ENCODE data around the gene ETV6. TPM values are rescaled to one million over a fixed set of nuclear protein-coding genes. Genes with fewer than 3 reads are reported as not detected.

Gene ETV6
- total and polyA plus RNA-seq, 2 of the 8 experiments (the other 6 are each of a cell fraction or from before 2014, with no cell fraction given): 5.5 to 23.9 TPM

GRCh38 chr12:11688379-11688778 lies 38.9 kb downstream of the ETV6 start:
- H3K18ac ChIP-seq (ENCODE audit: extremely low read depth, low read length): 0 out of 2 replicates have a peak overlapping the region, but pooled peaks have one; percentile 25
- H3K27me3 ChIP-seq (replicated peaks in 1 of 4; ENCODE audit: control insufficient read depth in 3 of 4, extremely low read depth in 1 of 4, insufficient read depth in 3 of 4, low read length in 3 of 4): no peaks in the 10 kb centered on the region
- peak overlapping the region; percentile 63; the same call in 1 of the 2 replicates for H2BK20ac ChIP-seq (ENCODE audit: low read length)
- H3K23ac ChIP-seq (ENCODE audit: insufficient read length): no peak overlapping the region
- no peak overlapping the region for H2BK120ac ChIP-seq (replicated peaks; ENCODE audit: low read depth, low read length)
- no peak overlapping the region for H3K56ac ChIP-seq (replicated peaks; ENCODE audit: insufficient read length, low read depth, low read length)
- no peak overlapping the region for H3K14ac ChIP-seq (ENCODE audit: insufficient read length)
- peaks cover 0 to 5% of the 10 kb centered on the region in 2 experiments for H4K20me1 ChIP-seq (replicated peaks in 1 of 2; ENCODE audit: control insufficient read depth in 1 of 2, insufficient read depth in 2 of 2, low read length in 2 of 2)
- H4K5ac ChIP-seq (ENCODE audit: insufficient read length, low read depth, low read length): no peak overlapping the region
- H4K8ac ChIP-seq (ENCODE audit: extremely low read depth, insufficient read depth, low read length): no peak overlapping the region
- no peak overlapping the region for H2AFZ ChIP-seq (ENCODE audit: low read length)
- no peak for DNase-seq (ENCODE audit: low read depth in 1 of 2, low spot score in 2 of 2)
- no peak overlapping the region for H3K9ac ChIP-seq (replicated peaks in 1 of 4; ENCODE audit: extremely low read depth in 1 of 4, low read depth in 3 of 4, low read length in 3 of 4)
- ChIA-PET CTCF (ENCODE audit: partially characterized antibody) (interaction anchor here (1.0 to 1.8 kb wide), 4 partner anchors 22 to 108 kb away, joined by 3 to 7 read pairs (median 4); no protein-coding TSS in a partner anchor), POLR2A (ENCODE audit: partially characterized antibody) (no interaction called here)
- no peak overlapping the region for H2BK12ac ChIP-seq (ENCODE audit: low read depth, low read length)
- no peak overlapping the region for H3K4me3 ChIP-seq (ENCODE audit: extremely low read depth in 1 of 4, insufficient read depth in 2 of 4, low read depth in 3 of 4, low read length in 4 of 4)
- H3K9me3 ChIP-seq (ENCODE audit: insufficient read depth in 2 of 2, low read depth in 1 of 2, low read length in 1 of 2): no peaks in the 10 kb centered on the region
- peaks cover 0 to 4% (median 1%) of the 10 kb centered on the region in 4 experiments; a peak in 3 of 7 replicates for H3K4me1 ChIP-seq (replicated peaks in 1 of 4; ENCODE audit: control insufficient read depth in 3 of 4, insufficient read depth in 4 of 4, low read length in 3 of 4)
- FAIRE-seq: no peak
- peak overlapping the region; percentile 16; the same call in 1 of the 2 replicates for H2BK5ac ChIP-seq (ENCODE audit: low read depth, low read length)
- no peak overlapping the region for H2BK15ac ChIP-seq (ENCODE audit: low read length)
- no peak overlapping the region for H4K91ac ChIP-seq (replicated peaks; ENCODE audit: insufficient read length, low read length)
- peaks cover 3% of the 10 kb centered on the region; the same call in 1 of the 2 replicates for H3K79me1 ChIP-seq (ENCODE audit: low read depth, low read length)
- H3K4me2 ChIP-seq (ENCODE audit: insufficient read depth in 1 of 2, low read depth in 2 of 2, low read length in 2 of 2): no peak overlapping the region
- H3K27ac ChIP-seq (ENCODE audit: low read depth, low read length): no peak overlapping the region
- H3K79me2 ChIP-seq (ENCODE audit: control insufficient read depth in 1 of 2, insufficient read depth in 2 of 2, low read length in 2 of 2): peaks cover 0 to 14% of the 10 kb centered on the region in 2 experiments; a peak in 2 of 4 replicates
- H3K23me2 ChIP-seq (ENCODE audit: low read depth, low read length): no peaks in the 10 kb centered on the region
- peak overlapping the region; percentile 57; the same call in 1 of the 2 replicates for H2AK5ac ChIP-seq (ENCODE audit: low read depth, low read length)
- 84% methylated on average over 4 of the region's 4 CpGs; no CpG with 5 or more reads in 1 of the 2 experiments for WGBS, 2 experiments (ENCODE audit: extremely low coverage in 1 of 2, insufficient coverage in 1 of 2, insufficient read length in 1 of 2, insufficient replicate concordance in 2 of 2, low coverage in 1 of 2, low lambda C conversion rate in 2 of 2, missing lambda C conversion rate in 1 of 2)
- H3K4ac ChIP-seq (replicated peaks; ENCODE audit: insufficient read length, low read depth, low read length): no peak overlapping the region
- no peaks in the 10 kb centered on the region for H3K36me3 ChIP-seq (ENCODE audit: control insufficient read depth in 2 of 4, insufficient read depth in 4 of 4, low read length in 3 of 4)
- TF ChIP-seq TAF7 (optimal IDR thresholded peaks at IDR 0.05; ENCODE audit: borderline replicate concordance, low read depth, low read length): no peak
- TF ChIP-seq MAFK (IDR thresholded peaks at IDR 0.05; ENCODE audit: low read depth, low read length): no peak
- TF ChIP-seq SIN3A (conservative IDR thresholded peaks at IDR 0.05 in 1 of 2, IDR thresholded peaks at IDR 0.05 in 1 of 2; ENCODE audit: low read depth in 1 of 2, low read length in 2 of 2): no peak
- no peak for TF ChIP-seq BACH1 (IDR thresholded peaks at IDR 0.05; ENCODE audit: low read length)
- no peak for TF ChIP-seq KDM1A (IDR thresholded peaks at IDR 0.05; ENCODE audit: borderline replicate concordance, low read length)
- TF ChIP-seq, protein P1, sequence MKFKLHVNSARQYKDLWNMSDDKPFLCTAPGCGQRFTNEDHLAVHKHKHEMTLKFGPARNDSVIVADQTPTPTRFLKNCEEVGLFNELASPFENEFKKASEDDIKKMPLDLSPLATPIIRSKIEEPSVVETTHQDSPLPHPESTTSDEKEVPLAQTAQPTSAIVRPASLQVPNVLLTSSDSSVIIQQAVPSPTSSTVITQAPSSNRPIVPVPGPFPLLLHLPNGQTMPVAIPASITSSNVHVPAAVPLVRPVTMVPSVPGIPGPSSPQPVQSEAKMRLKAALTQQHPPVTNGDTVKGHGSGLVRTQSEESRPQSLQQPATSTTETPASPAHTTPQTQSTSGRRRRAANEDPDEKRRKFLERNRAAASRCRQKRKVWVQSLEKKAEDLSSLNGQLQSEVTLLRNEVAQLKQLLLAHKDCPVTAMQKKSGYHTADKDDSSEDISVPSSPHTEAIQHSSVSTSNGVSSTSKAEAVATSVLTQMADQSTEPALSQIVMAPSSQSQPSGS (IDR thresholded peaks at IDR 0.05; ENCODE audit: low read length): no peak
- TF ChIP-seq, protein P2, sequence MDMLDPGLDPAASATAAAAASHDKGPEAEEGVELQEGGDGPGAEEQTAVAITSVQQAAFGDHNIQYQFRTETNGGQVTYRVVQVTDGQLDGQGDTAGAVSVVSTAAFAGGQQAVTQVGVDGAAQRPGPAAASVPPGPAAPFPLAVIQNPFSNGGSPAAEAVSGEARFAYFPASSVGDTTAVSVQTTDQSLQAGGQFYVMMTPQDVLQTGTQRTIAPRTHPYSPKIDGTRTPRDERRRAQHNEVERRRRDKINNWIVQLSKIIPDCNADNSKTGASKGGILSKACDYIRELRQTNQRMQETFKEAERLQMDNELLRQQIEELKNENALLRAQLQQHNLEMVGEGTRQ (IDR thresholded peaks at IDR 0.05; ENCODE audit: low read length): no peak

Measured in H1 (cell line).